B cell (primary cell): ENCODE results near the gene NCK1. TPM values are rescaled to one million over a fixed set of nuclear protein-coding genes. Genes with fewer than 3 reads are reported as not detected.

Source experiments
- ATAC-seq: fragments of 200-7000 bp; cut with Tn5 transposase; one replicate; pipeline ENCODE4 v1.10.0; 2021; ENCODE audit warnings: low read depth, mild to moderate bottlenecking, moderate number of reproducible peaks, moderate library complexity
- CTCF ChIA-PET: fragments of 350-600 bp; sonication (Branson Sonifier 250); formaldehyde crosslinking; loops from one replicate; lab custom pipeline; 2021; ENCODE audit warnings: antibody characterized with exemption, inconsistent platforms; lab: Charles Lee
- POLR2A ChIA-PET: fragments of 350-600 bp; sonication (Branson Sonifier 250); formaldehyde crosslinking; loops from one replicate; lab custom pipeline; 2021; ENCODE audit warnings: antibody characterized with exemption; lab: Charles Lee
- DNase-seq: peaks from one replicate; pipeline ENCODE4 v3.0.0; 2013
- H2AFZ ChIP-seq: 2 replicates; pipeline ENCODE4 v1.6.1; 2012; ENCODE audit warnings: mild to moderate bottlenecking, low read depth, low read length; ENCODE audit not compliant: insufficient read depth, poor library complexity, severe bottlenecking
- H3K27ac ChIP-seq, 2 donors: 1 replicate in 1 of 2; 2 replicates in 1 of 2; pipeline ENCODE4 v1.5.1; 2012 to 2013; ENCODE audit warnings: low read length in 2 of 2, mild to moderate bottlenecking in 2 of 2, moderate library complexity in 1 of 2
- H3K27me3 ChIP-seq, 4 experiments: fragments of 200-600 bp in 1 of 4; sonication (generic) in 1 of 4; replicated peaks in 1 of 4; 1 replicate in 2 of 4; 2 replicates in 2 of 4; pipeline versions ENCODE4 v1.6.1 to v1.7.0; 2013 to 2016; ENCODE audit warnings: low read length in 3 of 4, mild to moderate bottlenecking in 2 of 4, mixed read lengths in 1 of 4, moderate library complexity in 1 of 4; ENCODE audit not compliant: insufficient read depth in 4 of 4, control insufficient read depth in 3 of 4; ENCODE audit errors: control extremely low read depth in 1 of 4
- H3K36me3 ChIP-seq, 2 experiments: replicated peaks in 1 of 2; 1 replicate in 1 of 2; 2 replicates in 1 of 2; pipeline versions ENCODE4 v1.6.1 to v1.7.1; 2013; ENCODE audit warnings: low read length in 1 of 2; ENCODE audit not compliant: insufficient read depth in 2 of 2, control insufficient read depth in 1 of 2; ENCODE audit errors: control extremely low read depth in 1 of 2, extremely low read depth in 1 of 2
- H3K4me1 ChIP-seq, 2 donors: fragments of 200-600 bp in 1 of 2; sonication (generic) in 1 of 2; 1 replicate in 1 of 2; 2 replicates in 1 of 2; pipeline versions ENCODE4 v1.5.1 to v1.6.1; 2013 to 2017; ENCODE audit warnings: low read length in 2 of 2; ENCODE audit not compliant: control insufficient read depth in 2 of 2, insufficient read depth in 2 of 2
- H3K4me2 ChIP-seq: replicated peaks from 2 replicates; pipeline ENCODE3; 2012; ENCODE audit warnings: mild to moderate bottlenecking, low read depth, low read length; ENCODE audit not compliant: poor library complexity, severe bottlenecking
- H3K4me3 ChIP-seq, 5 experiments: fragments of 200-600 bp in 1 of 5; sonication (generic) in 1 of 5; 1 replicate in 3 of 5; 2 replicates in 2 of 5; pipeline versions ENCODE4 v1.5.1 to v1.7.0; 2011 to 2016; ENCODE audit warnings: low read length in 4 of 5, mild to moderate bottlenecking in 4 of 5, low read depth in 2 of 5, control low read depth in 1 of 5, moderate library complexity in 1 of 5; ENCODE audit not compliant: insufficient read depth in 1 of 5; ENCODE audit errors: control extremely low read depth in 1 of 5, extremely low read depth in 1 of 5
- H3K79me2 ChIP-seq: fragments of 200-600 bp; sonication (generic); one replicate; pipeline ENCODE4 v1.6.0; 2016; ENCODE audit warnings: low read length; ENCODE audit not compliant: control insufficient read depth, insufficient read depth
- H3K9ac ChIP-seq: fragments of 200-600 bp; sonication (generic); 2 replicates; pipeline ENCODE4 v1.6.1; 2017; ENCODE audit warnings: mild to moderate bottlenecking, low read length, moderate library complexity
- H3K9me3 ChIP-seq, 3 donors: one replicate each; pipeline versions ENCODE4 v1.6.1 to v1.7.1; 2013; ENCODE audit warnings: low read length in 2 of 3; ENCODE audit not compliant: control insufficient read depth in 2 of 3, insufficient read depth in 1 of 3; ENCODE audit errors: control extremely low read depth in 1 of 3
- H4K20me1 ChIP-seq: 2 replicates; pipeline ENCODE4 v1.6.0; 2012; ENCODE audit warnings: mild to moderate bottlenecking, low read length; ENCODE audit not compliant: insufficient read depth, control insufficient read depth, poor library complexity, severe bottlenecking
- H3K27ac Mint-ChIP-seq: one replicate; pipeline ENCODE4 v1.8.0; 2021; ENCODE audit warnings: mixed read lengths
- H3K27me3 Mint-ChIP-seq: one replicate; pipeline ENCODE4 v1.8.0; 2021; ENCODE audit warnings: mixed read lengths
- H3K4me1 Mint-ChIP-seq: one replicate; pipeline ENCODE4 v1.8.0; 2021; ENCODE audit warnings: mixed read lengths
- H3K4me3 Mint-ChIP-seq: one replicate; pipeline ENCODE4 v1.8.0; 2021; ENCODE audit warnings: mixed read lengths
- H3K9me3 Mint-ChIP-seq: one replicate; pipeline ENCODE4 v1.8.0; 2022; ENCODE audit warnings: mixed read lengths; ENCODE audit not compliant: insufficient read depth
- EZH2 ChIP-seq: IDR thresholded peaks from 2 replicates; pipeline ENCODE4 v1.6.1; 2012; ENCODE audit warnings: borderline replicate concordance, low read depth, mild to moderate bottlenecking, moderate library complexity, low read length; ENCODE audit not compliant: insufficient read depth, poor library complexity, severe bottlenecking
- WGBS: methylation state at CpG from one replicate; pipeline ENCODE4 v1.1.5; 2013; ENCODE audit warnings: missing lambda C conversion rate; ENCODE audit not compliant: insufficient coverage; 5-methylcytosine and 5-hydroxymethylcytosine counted together
- intact Hi-C: fragments of 100-400 bp; cut with micrococcal nuclease; formaldehyde crosslinking; loops from one replicate; pipeline ENCODE4 v1.10.0; 2022
- polyA plus RNA-seq: library from polyadenylated mRNA; depleted of rRNA; stranded (reverse); fragments of >200 nt; gene quantifications from 2 replicates; pipeline ENCODE4 v1.2.3, GENCODE V29; 2012
- total RNA-seq, 2 donors: library from RNA; stranded (reverse); fragments of 120-200 nt in 1 of 2; gene quantifications; 1 replicate in 1 of 2; 2 replicates in 1 of 2; pipeline versions ENCODE4 v1.2.3 to v1.2.4, GENCODE V29; 2013 to 2022
- TF ChIP-seq, protein P1 (sequence below): fragments of 200-600 bp; IDR thresholded peaks from one replicate; pipeline ENCODE4 v1.8.0; 2022; ENCODE audit warnings: antibody characterized with exemption, mild to moderate bottlenecking

NCK1 gene
- total and polyA plus RNA-seq, 2 donors (not counting 1 experiment from before 2014, with no cell fraction given) = 12.6 to 32.4 TPM

DNA sequence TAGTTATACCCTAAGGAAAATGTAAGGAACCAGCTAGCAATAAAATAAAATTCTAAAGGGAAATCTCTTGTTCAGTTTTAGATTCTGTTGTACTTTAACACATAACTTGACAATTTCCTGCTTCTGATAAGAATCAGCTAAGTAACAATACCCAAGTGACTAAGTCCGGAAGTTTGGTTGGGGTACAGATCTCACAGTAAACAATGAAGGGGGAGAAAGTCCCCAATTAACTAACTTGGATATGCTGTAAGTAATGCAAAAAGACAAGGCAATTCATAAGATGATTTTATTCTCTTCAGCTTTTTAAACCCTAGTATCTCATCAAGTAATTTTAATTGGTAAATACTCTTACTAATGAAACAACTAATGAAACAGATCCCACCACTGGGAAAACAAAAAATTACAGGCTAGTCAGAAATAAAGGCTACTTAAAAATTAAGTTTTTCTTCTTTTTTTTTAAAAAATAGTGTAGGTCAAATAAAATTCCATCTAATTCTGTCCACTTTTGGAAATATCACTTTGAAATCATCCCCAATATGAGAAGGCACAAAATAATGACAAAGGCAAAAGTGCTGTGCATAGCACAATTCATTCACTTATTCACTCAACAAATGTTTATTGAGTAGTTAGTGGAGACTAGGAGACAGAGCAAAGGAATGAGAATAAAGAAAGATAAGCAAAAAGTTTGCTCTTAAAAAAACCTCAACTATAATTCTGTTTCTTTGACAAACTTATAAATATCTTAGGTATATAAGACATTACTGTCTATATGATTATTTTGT, 58.0 kb downstream of the NCK1 start:
- no peak overlapping the region for H2AFZ ChIP-seq
- peak overlapping the region in 1 of 2 donors; percentile 44 for H3K27ac ChIP-seq
- no peaks in the 10 kb centered on the region for H3K27me3 ChIP-seq
- no CpG with 5 or more reads among the region's 1 CpG for WGBS
- DNase-seq = no peak
- ATAC-seq = no peak
- peak overlapping the region; percentile 35 for H3K4me3 Mint-ChIP-seq
- peaks cover 6 to 13% of the 10 kb centered on the region in 2 donors for H3K4me1 ChIP-seq
- H3K4me1 Mint-ChIP-seq = peaks cover 60% of the 10 kb centered on the region
- H3K27me3 Mint-ChIP-seq = no peaks in the 10 kb centered on the region
- H3K4me3 ChIP-seq = peak overlapping the region in 1 of 5 experiments; percentile 8
- no peaks in the 10 kb centered on the region for H3K9me3 ChIP-seq
- intact Hi-C loops = no loop called here
- peaks cover 90% of the 10 kb centered on the region for H3K79me2 ChIP-seq
- no peaks in the 10 kb centered on the region for H3K9me3 Mint-ChIP-seq
- H3K36me3 ChIP-seq = peaks cover 0 to under 1% of the 10 kb centered on the region in 2 experiments
- peaks cover 25% of the 10 kb centered on the region for H4K20me1 ChIP-seq
- H3K9ac ChIP-seq = peak overlapping the region; percentile 18
- H3K4me2 ChIP-seq = peak overlapping the region; percentile 46
- ChIA-PET POLR2A (interaction anchor here (0.6 kb wide), 1 partner anchor 665 kb away, joined by 3 read pairs; no protein-coding TSS in a partner anchor), CTCF (no interaction called here)
- no peak overlapping the region for H3K27ac Mint-ChIP-seq
- TF ChIP-seq, protein P1, sequence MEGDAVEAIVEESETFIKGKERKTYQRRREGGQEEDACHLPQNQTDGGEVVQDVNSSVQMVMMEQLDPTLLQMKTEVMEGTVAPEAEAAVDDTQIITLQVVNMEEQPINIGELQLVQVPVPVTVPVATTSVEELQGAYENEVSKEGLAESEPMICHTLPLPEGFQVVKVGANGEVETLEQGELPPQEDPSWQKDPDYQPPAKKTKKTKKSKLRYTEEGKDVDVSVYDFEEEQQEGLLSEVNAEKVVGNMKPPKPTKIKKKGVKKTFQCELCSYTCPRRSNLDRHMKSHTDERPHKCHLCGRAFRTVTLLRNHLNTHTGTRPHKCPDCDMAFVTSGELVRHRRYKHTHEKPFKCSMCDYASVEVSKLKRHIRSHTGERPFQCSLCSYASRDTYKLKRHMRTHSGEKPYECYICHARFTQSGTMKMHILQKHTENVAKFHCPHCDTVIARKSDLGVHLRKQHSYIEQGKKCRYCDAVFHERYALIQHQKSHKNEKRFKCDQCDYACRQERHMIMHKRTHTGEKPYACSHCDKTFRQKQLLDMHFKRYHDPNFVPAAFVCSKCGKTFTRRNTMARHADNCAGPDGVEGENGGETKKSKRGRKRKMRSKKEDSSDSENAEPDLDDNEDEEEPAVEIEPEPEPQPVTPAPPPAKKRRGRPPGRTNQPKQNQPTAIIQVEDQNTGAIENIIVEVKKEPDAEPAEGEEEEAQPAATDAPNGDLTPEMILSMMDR = no peak
- no peak for TF ChIP-seq EZH2

DNA sequence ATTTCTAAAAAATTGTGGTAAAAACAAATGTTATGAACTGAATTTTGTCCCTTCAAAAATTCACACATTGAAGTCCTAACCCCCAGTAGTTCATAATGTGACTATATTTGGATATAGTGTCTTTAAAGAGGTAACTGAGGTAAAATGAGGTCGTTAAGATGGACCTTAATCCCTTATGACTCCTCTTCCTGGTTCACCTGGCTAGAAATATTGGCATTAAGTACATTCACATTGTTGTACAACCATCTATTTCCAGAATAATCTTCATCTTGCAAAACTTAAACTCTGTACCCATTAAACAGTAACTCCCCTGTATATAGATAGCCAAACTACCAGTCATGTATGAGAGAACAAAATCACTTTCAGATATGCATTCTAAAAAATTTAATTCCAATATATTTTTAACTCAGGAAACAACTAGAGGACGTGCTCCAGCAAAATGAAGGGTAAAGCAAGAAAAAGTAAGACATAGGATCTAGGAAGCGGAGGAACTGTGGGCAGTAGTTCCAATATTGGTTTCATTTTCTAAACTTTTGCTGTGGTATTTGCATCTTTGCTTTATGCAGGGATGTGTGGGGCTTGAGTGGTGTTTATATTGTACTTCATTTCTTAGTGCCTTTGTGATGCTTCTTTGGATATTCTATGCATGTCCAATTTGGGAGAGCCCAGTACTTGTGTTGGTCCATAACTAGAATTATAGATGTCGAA, 59.0 kb downstream of the NCK1 start:
- Histone ChIP-seq H4K20me1 (peaks cover 30% of the 10 kb centered on the region), H3K4me1 (peaks cover 6 to 18% of the 10 kb centered on the region in 2 donors), H3K27ac (no peak overlapping the region), H3K27me3 (no peaks in the 10 kb centered on the region), H3K36me3 (no peaks in the 10 kb centered on the region), H3K79me2 (peaks cover 90% of the 10 kb centered on the region), H2AFZ (no peak overlapping the region), H3K4me3 (no peak overlapping the region), H3K4me2 (no peak overlapping the region), H3K9ac (no peak overlapping the region), H3K9me3 (no peaks in the 10 kb centered on the region)
- 97% methylated on average over 3 of the region's 4 CpGs for WGBS
- TF ChIP-seq EZH2 = no peak
- TF ChIP-seq, protein P1 = no peak
- peaks cover 60% of the 10 kb centered on the region for H3K4me1 Mint-ChIP-seq
- intact Hi-C loops = no loop called here
- no peak overlapping the region for H3K27ac Mint-ChIP-seq
- CTCF ChIA-PET = no interaction called here
- H3K9me3 Mint-ChIP-seq = no peaks in the 10 kb centered on the region
- POLR2A ChIA-PET = no interaction called here
- no peak for ATAC-seq
- no peak overlapping the region for H3K4me3 Mint-ChIP-seq
- no peak for DNase-seq
- no peaks in the 10 kb centered on the region for H3K27me3 Mint-ChIP-seq
